H1 (cell line): ENCODE results near the gene GRID1. TPM values are rescaled to one million over a fixed set of nuclear protein-coding genes. Genes with fewer than 3 reads are reported as not detected.

Experiments
- CTCF ChIA-PET: fragments of 300-600 bp; sonication (Branson Sonifier 250); formaldehyde crosslinking; loops from one replicate; lab custom pipeline; 2021; ENCODE audit not compliant: partially characterized antibody; lab: Charles Lee
- POLR2A ChIA-PET: fragments of 300-600 bp; sonication (Branson Sonifier 250); formaldehyde crosslinking; loops from one replicate; lab custom pipeline; 2021; ENCODE audit warnings: inconsistent platforms; ENCODE audit not compliant: partially characterized antibody; lab: Charles Lee
- DNase-seq, 2 experiments: peaks; one replicate each; pipeline versions ENCODE4 v3.0.0 to v3.0.0-alpha.2; 2010 to 2022; ENCODE audit warnings: low spot score in 2 of 2, low read depth in 1 of 2, mixed read lengths in 1 of 2
- FAIRE-seq: peaks from 2 replicates; lab custom pipeline; 2011; peaks lifted over from hg19 to GRCh38; lab: Jason Lieb, UNC
- H2AFZ ChIP-seq: 2 replicates; pipeline ENCODE4 v1.8.1; 2012; ENCODE audit warnings: low read length, inconsistent platforms
- H2AK5ac ChIP-seq: 2 replicates; pipeline ENCODE4 v1.6.1; 2013; ENCODE audit warnings: low read depth, low read length
- H2BK120ac ChIP-seq: replicated peaks from 2 replicates; pipeline ENCODE3; 2013; ENCODE audit warnings: low read depth, low read length, inconsistent platforms
- H2BK12ac ChIP-seq: 2 replicates; pipeline ENCODE4 v1.6.1; 2013; ENCODE audit warnings: low read depth, low read length
- H2BK15ac ChIP-seq: 2 replicates; pipeline ENCODE4 v1.6.1; 2013; ENCODE audit warnings: low read length
- H2BK20ac ChIP-seq: 2 replicates; pipeline ENCODE4 v1.6.1; 2013; ENCODE audit warnings: low read length
- H2BK5ac ChIP-seq: 2 replicates; pipeline ENCODE4 v1.6.1; 2013; ENCODE audit warnings: low read depth, low read length
- H3K14ac ChIP-seq: 2 replicates; pipeline ENCODE4 v1.6.1; 2013; ENCODE audit warnings: inconsistent platforms; ENCODE audit not compliant: insufficient read length
- H3K18ac ChIP-seq: 2 replicates; pipeline ENCODE4 v1.6.1; 2013; ENCODE audit warnings: low read length; ENCODE audit errors: extremely low read depth
- H3K23ac ChIP-seq: 2 replicates; pipeline ENCODE4 v1.6.1; 2013; ENCODE audit warnings: inconsistent platforms; ENCODE audit not compliant: insufficient read length
- H3K23me2 ChIP-seq: 2 replicates; pipeline ENCODE4 v1.6.1; 2013; ENCODE audit warnings: low read depth, low read length
- H3K27ac ChIP-seq: 2 replicates; pipeline ENCODE4 v1.6.1; 2011; ENCODE audit warnings: low read depth, low read length, inconsistent platforms
- H3K27me3 ChIP-seq, 4 experiments: replicated peaks in 1 of 4; 1 replicate in 1 of 4; 2 replicates in 3 of 4; pipeline versions ENCODE4 v1.6.1 to v1.8.1; 2011 to 2013; ENCODE audit warnings: low read length in 3 of 4, mild to moderate bottlenecking in 3 of 4, inconsistent platforms in 2 of 4, mixed read lengths in 2 of 4, moderate library complexity in 1 of 4; ENCODE audit not compliant: control insufficient read depth in 3 of 4, insufficient read depth in 3 of 4; ENCODE audit errors: extremely low read depth in 1 of 4
- H3K36me3 ChIP-seq, 4 experiments: 2 replicates each; pipeline versions ENCODE4 v1.6.1 to v1.8.1; 2011 to 2013; ENCODE audit warnings: mild to moderate bottlenecking in 4 of 4, low read length in 3 of 4, moderate library complexity in 2 of 4, control low read depth in 1 of 4, inconsistent platforms in 1 of 4; ENCODE audit not compliant: insufficient read depth in 4 of 4, control insufficient read depth in 2 of 4
- H3K4ac ChIP-seq: replicated peaks from 2 replicates; pipeline ENCODE3; 2013; ENCODE audit warnings: low read length, low read depth, mixed read lengths, inconsistent platforms; ENCODE audit not compliant: insufficient read length
- H3K4me1 ChIP-seq, 4 experiments: replicated peaks in 1 of 4; 1 replicate in 1 of 4; 2 replicates in 3 of 4; pipeline versions ENCODE4 v1.6.1 to v1.8.1; 2011 to 2013; ENCODE audit warnings: low read length in 3 of 4, inconsistent platforms in 2 of 4, mixed read lengths in 1 of 4; ENCODE audit not compliant: insufficient read depth in 4 of 4, control insufficient read depth in 3 of 4
- H3K4me2 ChIP-seq, 2 experiments: 2 replicates each; pipeline versions ENCODE4 v1.6.1 to v1.8.1; 2011 to 2013; ENCODE audit warnings: low read depth in 2 of 2, low read length in 2 of 2, control low read depth in 1 of 2, inconsistent platforms in 1 of 2, mild to moderate bottlenecking in 1 of 2; ENCODE audit not compliant: insufficient read depth in 1 of 2
- H3K4me3 ChIP-seq, 4 experiments: fragments of 200-600, 300-600 bp in 1 of 4; sonication (generic), shearing (Covaris generic), sonication (Bioruptor Twin) in 1 of 4; 2 replicates each; pipeline versions ENCODE4 v1.5.1 to v1.8.1; 2011 to 2016; ENCODE audit warnings: low read length in 4 of 4, low read depth in 3 of 4, control low read depth in 2 of 4, inconsistent platforms in 2 of 4, mild to moderate bottlenecking in 2 of 4, mixed read lengths in 1 of 4, moderate library complexity in 1 of 4; ENCODE audit not compliant: insufficient read depth in 2 of 4; ENCODE audit errors: extremely low read depth in 1 of 4
- H3K56ac ChIP-seq: replicated peaks from 2 replicates; pipeline ENCODE3; 2013; ENCODE audit warnings: low read depth, mild to moderate bottlenecking, mixed read lengths, low read length, inconsistent platforms; ENCODE audit not compliant: insufficient read length
- H3K79me1 ChIP-seq: 2 replicates; pipeline ENCODE4 v1.6.1; 2013; ENCODE audit warnings: low read depth, low read length, control low read depth
- H3K79me2 ChIP-seq, 2 experiments: 2 replicates each; pipeline versions ENCODE4 v1.6.1 to v1.8.1; 2012 to 2013; ENCODE audit warnings: low read length in 2 of 2, mild to moderate bottlenecking in 2 of 2, inconsistent platforms in 1 of 2; ENCODE audit not compliant: insufficient read depth in 2 of 2, control insufficient read depth in 1 of 2
- H3K9ac ChIP-seq, 4 experiments: replicated peaks in 1 of 4; 1 replicate in 1 of 4; 2 replicates in 3 of 4; pipeline versions ENCODE4 v1.6.1 to v1.8.1; 2011 to 2013; ENCODE audit warnings: low read depth in 3 of 4, low read length in 3 of 4, control low read depth in 2 of 4, mild to moderate bottlenecking in 2 of 4, moderate library complexity in 2 of 4, inconsistent platforms in 1 of 4; ENCODE audit errors: extremely low read depth in 1 of 4
- H3K9me3 ChIP-seq, 2 experiments: 2 replicates each; pipeline versions ENCODE4 v1.6.1 to v1.8.1; 2012 to 2013; ENCODE audit warnings: mild to moderate bottlenecking in 2 of 2, moderate library complexity in 2 of 2, control low read depth in 1 of 2, inconsistent platforms in 1 of 2, low read depth in 1 of 2, low read length in 1 of 2, mixed read lengths in 1 of 2; ENCODE audit not compliant: insufficient read depth in 2 of 2
- H4K20me1 ChIP-seq, 2 experiments: replicated peaks in 1 of 2; 2 replicates each; pipeline versions ENCODE3 to v1.8.1; 2011 to 2013; ENCODE audit warnings: inconsistent platforms in 2 of 2, low read length in 2 of 2, mild to moderate bottlenecking in 1 of 2; ENCODE audit not compliant: insufficient read depth in 2 of 2, control insufficient read depth in 1 of 2
- H4K5ac ChIP-seq: 2 replicates; pipeline ENCODE4 v1.6.1; 2013; ENCODE audit warnings: low read length, low read depth, mixed read lengths, inconsistent platforms; ENCODE audit not compliant: insufficient read length
- H4K8ac ChIP-seq: 2 replicates; pipeline ENCODE4 v1.8.0; 2013; ENCODE audit warnings: mild to moderate bottlenecking, moderate library complexity, low read length, inconsistent platforms; ENCODE audit not compliant: insufficient read depth; ENCODE audit errors: extremely low read depth
- H4K91ac ChIP-seq: replicated peaks from 2 replicates; pipeline ENCODE3; 2013; ENCODE audit warnings: low read length, mixed read lengths, inconsistent platforms; ENCODE audit not compliant: insufficient read length
- NRF1 ChIP-seq: IDR thresholded peaks from 2 replicates; pipeline ENCODE4 v1.6.1; 2011; ENCODE audit warnings: mild to moderate bottlenecking, low read depth, low read length, improper control_type of control experiment
- WGBS, 2 experiments: shearing (Covaris generic) in 1 of 2; methylation state at CpG; one replicate each; pipeline versions ENCODE4 v1.1.6 to v1.1.7; 2013 to 2015; ENCODE audit warnings: low lambda C conversion rate in 2 of 2, mixed read lengths in 2 of 2, inconsistent platforms in 1 of 2, low coverage in 1 of 2, missing lambda C conversion rate in 1 of 2; ENCODE audit not compliant: insufficient replicate concordance in 2 of 2, insufficient coverage in 1 of 2, insufficient read length in 1 of 2; ENCODE audit errors: extremely low coverage in 1 of 2, missing lambda C conversion rate in 1 of 2; 5-methylcytosine and 5-hydroxymethylcytosine counted together
- polyA plus RNA-seq, 7 experiments: library from polyadenylated mRNA; depleted of rRNA in 3 of 7; stranded (reverse) in 5 of 7; unstranded in 2 of 7; fragments of >200 nt in 5 of 7; fragments of 200-250 nt in 2 of 7; gene quantifications; 1 replicate in 5 of 7; 2 replicates in 1 of 7; 4 replicates in 1 of 7; pipeline versions ENCODE4 v1.2.1 to v1.2.3, GENCODE V29; 2011 to 2013; ENCODE audit warnings: missing spikeins in 2 of 7, mixed read lengths in 2 of 7
- total RNA-seq: library from RNA; stranded (reverse); fragmentation: NEBNext Ultra II Directional; extraction: Animal tissue kit (Norgen Biotek cat#: 25700); gene quantifications from 2 replicates; pipeline ENCODE4 v1.2.1, GENCODE V29; 2021

GRID1 gene
- total and polyA plus RNA-seq, 2 of the 8 experiments (the other 6 are each of a cell fraction or from before 2014, with no cell fraction given), result 0.22 to 0.30 TPM

GRCh38 chr10:86025509-86025908 is 341.1 kb downstream of the GRID1 start:
- no peak for FAIRE-seq
- H3K9ac ChIP-seq, result no peak overlapping the region

More at GRCh38 chr10:86025509-86025908, 341.1 kb downstream of the GRID1 start:
- H4K91ac ChIP-seq, result no peak overlapping the region
- H3K27ac ChIP-seq, result no peak overlapping the region
- H3K4me2 ChIP-seq, result no peak overlapping the region
- no peaks in the 10 kb centered on the region for H3K79me1 ChIP-seq
- H4K5ac ChIP-seq, result no peak overlapping the region
- no peak overlapping the region for H2AFZ ChIP-seq
- no peaks in the 10 kb centered on the region for H3K79me2 ChIP-seq
- no peak overlapping the region for H3K56ac ChIP-seq
- no peaks in the 10 kb centered on the region for H4K20me1 ChIP-seq
- H2AK5ac ChIP-seq, result no peak overlapping the region
- H3K36me3 ChIP-seq, result no peaks in the 10 kb centered on the region
- H2BK20ac ChIP-seq, result no peak overlapping the region
- H3K4me3 ChIP-seq, result no peak overlapping the region
- POLR2A ChIA-PET, result no interaction called here
- CTCF ChIA-PET, result interaction anchor here (1.0 kb wide), 1 partner anchor 8 kb away, joined by 4 read pairs; no protein-coding TSS in a partner anchor
- DNase-seq, result no peak
- peaks cover 4 to 14% of the 10 kb centered on the region in 2 experiments for H3K9me3 ChIP-seq
- no peak overlapping the region for H3K23ac ChIP-seq
- H3K23me2 ChIP-seq, result no peaks in the 10 kb centered on the region
- H2BK5ac ChIP-seq, result no peak overlapping the region
- no peak overlapping the region for H4K8ac ChIP-seq
- no peak overlapping the region for H3K4ac ChIP-seq
- H3K27me3 ChIP-seq, result no peaks in the 10 kb centered on the region
- no peak overlapping the region for H2BK15ac ChIP-seq
- WGBS, 2 experiments, result 89% methylated on average over 3 of the region's 3 CpGs; no CpG with 5 or more reads in 1 of the 2 experiments
- no peak overlapping the region for H2BK12ac ChIP-seq
- no peaks in the 10 kb centered on the region for H3K4me1 ChIP-seq
- no peak overlapping the region for H3K18ac ChIP-seq
- no peak overlapping the region for H3K14ac ChIP-seq
- H2BK120ac ChIP-seq, result no peak overlapping the region
- TF ChIP-seq NRF1, result no peak
